ENCODE data around the gene GPN1.

The GPN1 gene

GRCh38 chr2:27651056-27651455 is 22.2 kb downstream of the GPN1 start:
- no peak overlapping the region for H3K27ac ChIP-seq
- no peak for TF ChIP-seq CTCF (IDR thresholded peaks at IDR 0.05; ENCODE audit: low read depth, low read length, missing control alignments)
- peak; percentile 27 for DNase-seq
- peaks cover 63% of the 10 kb centered on the region for H3K36me3 ChIP-seq (replicated peaks)
- H3K27me3 ChIP-seq (replicated peaks), result no peaks in the 10 kb centered on the region
- no peak overlapping the region for H3K4me3 ChIP-seq (ENCODE audit: low read depth, low read length)
- in situ Hi-C loops (cut with HindIII; ENCODE audit: low pct_ligation_motif_present, low sequenced_read_pairs), result no loop called here

DNA sequence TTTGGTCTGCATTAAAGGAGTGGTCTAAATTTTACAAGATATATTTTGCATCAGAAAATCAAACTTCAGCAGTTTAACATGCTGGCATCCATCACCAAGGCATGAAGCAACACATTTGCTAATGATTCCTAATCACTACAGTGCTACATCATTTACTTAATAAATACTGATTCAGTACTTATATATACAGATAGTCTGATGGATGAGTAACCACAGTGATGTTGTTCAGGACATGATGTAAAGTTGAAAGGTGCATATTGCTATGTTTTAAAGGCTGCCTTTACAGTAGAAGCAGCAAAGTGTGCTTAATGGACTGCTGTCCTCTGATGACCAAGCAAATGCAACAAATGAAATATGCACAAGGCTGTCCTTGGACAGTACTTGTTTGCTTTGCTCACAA is 23.5 kb downstream of the GPN1 start:
- in situ Hi-C loops (cut with HindIII; ENCODE audit: low pct_ligation_motif_present, low sequenced_read_pairs), result no loop called here
- H3K36me3 ChIP-seq (replicated peaks), result peaks cover 68% of the 10 kb centered on the region
- no peak for TF ChIP-seq CTCF (IDR thresholded peaks at IDR 0.05; ENCODE audit: low read depth, low read length, missing control alignments)

DNA sequence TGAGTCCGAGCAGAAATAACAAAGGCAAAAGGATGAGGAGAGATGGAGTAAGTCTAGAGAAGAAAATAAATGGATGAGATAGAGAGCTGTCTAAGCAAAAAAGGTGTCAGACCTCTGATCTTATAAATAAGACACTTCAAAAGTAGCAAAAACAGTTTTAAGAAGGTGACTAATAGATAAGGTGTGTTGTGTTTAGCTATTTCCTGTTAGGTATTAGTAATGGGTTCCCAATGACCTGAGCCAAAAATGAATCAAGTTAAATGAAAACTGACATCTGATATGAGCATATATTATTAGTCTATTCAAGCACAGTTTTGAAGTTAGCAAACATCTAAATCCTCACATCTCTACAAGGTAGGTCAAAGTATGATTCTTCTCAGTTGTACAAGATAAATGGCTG is 23.9 kb downstream of the GPN1 start:
- no peak for DNase-seq
- Histone ChIP-seq H3K4me3 (ENCODE audit: low read depth, low read length) (no peak overlapping the region), H3K27ac (no peak overlapping the region), H3K36me3 (replicated peaks) (peaks cover 69% of the 10 kb centered on the region), H3K27me3 (replicated peaks) (no peaks in the 10 kb centered on the region)
- TF ChIP-seq CTCF (IDR thresholded peaks at IDR 0.05; ENCODE audit: low read depth, low read length, missing control alignments), result no peak
- in situ Hi-C loops (cut with HindIII; ENCODE audit: low pct_ligation_motif_present, low sequenced_read_pairs), result no loop called here

More for the DNA sequence above, 23.5 kb downstream of the GPN1 start:
- Histone ChIP-seq H3K27me3 (replicated peaks) (no peaks in the 10 kb centered on the region), H3K27ac (no peak overlapping the region), H3K4me3 (ENCODE audit: low read depth, low read length) (no peak overlapping the region)
- no peak for DNase-seq

- Histone ChIP-seq H3K27me3 (replicated peaks) (no peaks in the 10 kb centered on the region), H3K4me3 (ENCODE audit: low read depth, low read length) (no peak overlapping the region), H3K36me3 (replicated peaks) (peaks cover 64% of the 10 kb centered on the region), H3K27ac (no peak overlapping the region)
- in situ Hi-C loops (cut with HindIII; ENCODE audit: low pct_ligation_motif_present, low sequenced_read_pairs), result no loop called here
- DNase-seq, result peak; percentile 72
- no peak for TF ChIP-seq CTCF (IDR thresholded peaks at IDR 0.05; ENCODE audit: low read depth, low read length, missing control alignments)
Measured at GRCh38 chr2:27653397-27653796, 24.5 kb downstream of the GPN1 start.

GRCh38 chr2:27655155-27655951 is 26.5 kb downstream of the GPN1 start:
- no peak for TF ChIP-seq CTCF (IDR thresholded peaks at IDR 0.05; ENCODE audit: low read depth, low read length, missing control alignments)
- Histone ChIP-seq H3K36me3 (replicated peaks) (peaks cover 50% of the 10 kb centered on the region), H3K27ac (no peak overlapping the region), H3K27me3 (replicated peaks) (no peaks in the 10 kb centered on the region), H3K4me3 (ENCODE audit: low read depth, low read length) (no peak overlapping the region)
- in situ Hi-C loops (cut with HindIII; ENCODE audit: low pct_ligation_motif_present, low sequenced_read_pairs), result no loop called here
- DNase-seq, result peak; percentile 81

GRCh38 chr2:27661371-27661770 is 32.5 kb downstream of the GPN1 start:
- Histone ChIP-seq H3K4me3 (ENCODE audit: low read depth, low read length) (no peak overlapping the region), H3K27me3 (replicated peaks) (no peaks in the 10 kb centered on the region), H3K36me3 (replicated peaks) (peaks cover 31% of the 10 kb centered on the region), H3K27ac (no peak overlapping the region)
- no peak for DNase-seq
- no peak for TF ChIP-seq CTCF (IDR thresholded peaks at IDR 0.05; ENCODE audit: low read depth, low read length, missing control alignments)
- in situ Hi-C loops (cut with HindIII; ENCODE audit: low pct_ligation_motif_present, low sequenced_read_pairs), result no loop called here
